Karpas-422 (cell line): ENCODE data around the gene LRP10. TPM values are rescaled to one million over a fixed set of nuclear protein-coding genes. Genes with fewer than 3 reads are reported as not detected.

Experiments
- DNase-seq: peaks from one replicate; pipeline ENCODE4 v3.0.0-alpha.2; 2015
- H2AFZ ChIP-seq: fragments of 200-600 bp; sonication (generic); 2 replicates; pipeline ENCODE4 v1.6.1; 2014; ENCODE audit warnings: antibody characterized with exemption, low read length, mixed read lengths
- H3K27ac ChIP-seq: fragments of 200-600 bp; sonication (generic); 2 replicates; pipeline ENCODE4 v1.5.1; 2014; ENCODE audit warnings: mild to moderate bottlenecking, low read length, moderate library complexity
- H3K27me3 ChIP-seq: fragments of 200-600 bp; sonication (generic); 2 replicates; pipeline ENCODE4 v1.6.1; 2014; ENCODE audit warnings: low read length, mixed read lengths
- H3K36me3 ChIP-seq: fragments of 200-600 bp; sonication (generic); 2 replicates; pipeline ENCODE4 v1.6.1; 2014; ENCODE audit warnings: low read length, mixed read lengths; ENCODE audit not compliant: insufficient read depth
- H3K4me1 ChIP-seq: fragments of 200-600 bp; sonication (generic); 2 replicates; pipeline ENCODE4 v1.6.1; 2014; ENCODE audit warnings: mild to moderate bottlenecking, low read length, mixed read lengths
- H3K4me2 ChIP-seq: fragments of 200-600 bp; sonication (generic); 2 replicates; pipeline ENCODE4 v1.6.1; 2014; ENCODE audit warnings: low read length, low read depth, mild to moderate bottlenecking; ENCODE audit not compliant: poor library complexity, severe bottlenecking
- H3K4me3 ChIP-seq: fragments of 200-600 bp; sonication (generic); 2 replicates; pipeline ENCODE4 v1.5.1; 2014; ENCODE audit warnings: mild to moderate bottlenecking, antibody characterized with exemption, low read length, mixed read lengths
- H3K79me2 ChIP-seq: fragments of 200-600 bp; sonication (generic); 2 replicates; pipeline ENCODE4 v1.6.1; 2014; ENCODE audit warnings: mild to moderate bottlenecking, low read length, mixed read lengths
- H3K9ac ChIP-seq: fragments of 200-600 bp; sonication (generic); 2 replicates; pipeline ENCODE4 v1.6.0; 2014; ENCODE audit warnings: low read length
- H3K9me2 ChIP-seq: fragments of 200-600 bp; sonication (generic), shearing (Covaris generic); replicated peaks from 2 replicates; pipeline ENCODE4 v1.6.0; 2014; ENCODE audit warnings: mild to moderate bottlenecking, low read length, moderate library complexity; ENCODE audit not compliant: insufficient read depth
- H3K9me3 ChIP-seq: fragments of 300-700, 200-600 bp; sonication (generic); 2 replicates; pipeline ENCODE4 v1.6.1; 2014; ENCODE audit warnings: low read length, mixed read lengths
- H4K20me1 ChIP-seq: fragments of 200-600 bp; sonication (generic); 2 replicates; pipeline ENCODE4 v1.6.1; 2014; ENCODE audit warnings: mild to moderate bottlenecking, antibody characterized with exemption, low read length, low read depth; ENCODE audit not compliant: insufficient read depth
- total RNA-seq: library from RNA; depleted of rRNA; stranded (reverse); fragments of >200 nt; shearing (Covaris generic); gene quantifications from 2 replicates; pipeline ENCODE4 v1.2.3, GENCODE V29; 2014; ENCODE audit warnings: low replicate concordance

Gene LRP10
- total RNA-seq, 1 experiment from 2014 or later = 43.1 TPM

DNA sequence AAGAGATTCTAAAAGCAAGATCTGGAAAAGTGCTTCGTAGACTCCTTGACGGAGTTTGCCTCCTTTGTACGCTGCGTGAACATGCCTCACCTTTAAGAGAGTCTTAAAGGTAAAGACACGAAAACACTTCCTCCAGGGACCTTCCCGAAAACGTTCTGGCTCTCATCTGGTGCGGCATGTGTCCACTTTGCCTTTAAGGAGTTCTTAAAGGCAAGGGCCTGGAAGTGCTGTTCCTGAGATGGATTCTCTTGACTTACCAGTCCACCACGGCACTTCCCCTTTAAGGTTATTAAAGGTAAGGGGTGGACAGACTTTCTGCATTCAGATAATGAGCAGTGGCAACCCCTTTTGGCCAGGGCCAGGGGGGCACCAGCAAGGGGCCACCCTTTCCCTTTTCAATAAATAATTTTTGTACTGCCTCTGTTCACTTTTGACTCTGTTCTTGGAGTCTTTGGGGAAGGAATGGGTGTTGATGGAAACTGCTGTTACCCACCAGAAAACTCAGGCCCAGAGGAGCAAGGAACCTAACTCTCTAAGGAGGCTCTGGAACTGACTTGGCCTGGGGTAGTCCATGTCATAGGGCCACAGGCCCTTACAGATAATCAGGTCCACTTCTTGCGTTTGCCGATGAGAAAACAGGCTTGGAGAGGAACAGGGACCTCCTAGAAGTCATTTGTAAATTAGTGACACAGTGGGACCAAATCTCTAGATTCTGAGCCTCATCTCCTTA is 15.9 kb downstream of the LRP10 start:
- H2AFZ ChIP-seq = peak overlapping the region; percentile 63; the same call in 1 of the 2 replicates
- peak; percentile 90 for DNase-seq
- H3K36me3 ChIP-seq = no peaks in the 10 kb centered on the region
- H3K9ac ChIP-seq = peak overlapping the region; percentile 68
- H3K9me2 ChIP-seq = no peaks in the 10 kb centered on the region
- H3K27ac ChIP-seq = peak overlapping the region; percentile 95
- peaks cover 4% of the 10 kb centered on the region; the same call in 1 of the 2 replicates for H3K27me3 ChIP-seq
- H3K9me3 ChIP-seq = no peaks in the 10 kb centered on the region
- H4K20me1 ChIP-seq = peaks cover 13% of the 10 kb centered on the region; the same call in 1 of the 2 replicates
- no peaks in the 10 kb centered on the region for H3K79me2 ChIP-seq
- peak overlapping the region; percentile 65 for H3K4me3 ChIP-seq
- H3K4me2 ChIP-seq = peak overlapping the region; percentile 88
- H3K4me1 ChIP-seq = peaks cover 83% of the 10 kb centered on the region

DNA sequence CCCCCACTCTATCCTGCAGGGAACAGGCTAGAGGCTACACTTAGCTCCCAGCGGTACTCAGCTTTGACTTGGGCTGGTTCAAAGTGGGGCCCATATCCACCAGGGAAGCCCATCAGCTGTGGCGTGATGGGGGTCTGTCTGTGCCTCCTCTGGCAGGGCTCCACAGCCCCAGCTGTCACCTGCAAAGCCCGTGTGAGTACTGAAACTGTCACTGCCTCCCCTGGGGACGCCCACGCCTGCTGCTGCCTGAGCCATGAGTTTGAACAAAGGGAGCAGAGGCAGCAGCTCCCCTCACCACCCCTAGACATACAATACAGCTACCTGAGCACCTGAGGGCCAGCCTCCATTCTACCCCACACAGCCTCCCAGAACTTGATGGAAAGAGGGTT is 16.4 kb downstream of the LRP10 start:
- Histone ChIP-seq H3K27me3 (peaks cover 4% of the 10 kb centered on the region; the same call in 1 of the 2 replicates), H3K9ac (peak overlapping the region; percentile 68), H4K20me1 (peaks cover 9% of the 10 kb centered on the region; the same call in 1 of the 2 replicates), H3K36me3 (no peaks in the 10 kb centered on the region), H3K9me3 (no peaks in the 10 kb centered on the region), H3K4me1 (peaks cover 83% of the 10 kb centered on the region), H2AFZ (no peak overlapping the region), H3K4me2 (peak overlapping the region; percentile 88), H3K4me3 (peak overlapping the region; percentile 65), H3K9me2 (no peaks in the 10 kb centered on the region), H3K79me2 (no peaks in the 10 kb centered on the region), H3K27ac (peak overlapping the region; percentile 95)
- peak; percentile 93 for DNase-seq

DNA sequence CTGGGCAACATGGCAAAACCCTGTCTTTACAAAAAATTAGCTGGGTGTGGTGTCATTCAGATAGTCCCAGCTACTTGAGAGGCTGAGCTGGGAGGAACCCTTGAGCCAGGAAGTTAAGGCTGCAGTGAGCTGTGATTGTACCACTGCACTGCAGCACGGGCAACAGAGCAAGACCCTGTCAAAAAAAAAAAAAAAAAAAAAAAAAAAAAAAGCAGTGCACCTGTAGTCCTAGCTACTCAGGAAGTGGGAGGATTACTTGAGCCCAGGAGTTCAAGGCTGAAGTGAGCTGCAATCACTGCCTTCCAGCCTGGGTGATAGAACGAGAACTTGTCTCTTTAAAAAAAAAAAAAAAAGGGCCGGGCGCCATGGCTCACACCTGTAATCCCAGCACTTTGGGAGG is 17.1 kb downstream of the LRP10 start:
- Histone ChIP-seq H4K20me1 (peaks cover 5% of the 10 kb centered on the region; the same call in 1 of the 2 replicates), H3K4me1 (peaks cover 84% of the 10 kb centered on the region), H3K36me3 (no peaks in the 10 kb centered on the region), H3K27ac (peak overlapping the region; percentile 95), H3K79me2 (no peaks in the 10 kb centered on the region), H3K4me2 (peak overlapping the region; percentile 88), H3K4me3 (peak overlapping the region; percentile 65; the same call in 1 of the 2 replicates), H3K9ac (peak overlapping the region; percentile 68), H3K9me2 (no peaks in the 10 kb centered on the region), H3K27me3 (peaks cover 4% of the 10 kb centered on the region; the same call in 1 of the 2 replicates), H3K9me3 (no peaks in the 10 kb centered on the region), H2AFZ (no peak overlapping the region)
- peak; percentile 90 for DNase-seq

DNA sequence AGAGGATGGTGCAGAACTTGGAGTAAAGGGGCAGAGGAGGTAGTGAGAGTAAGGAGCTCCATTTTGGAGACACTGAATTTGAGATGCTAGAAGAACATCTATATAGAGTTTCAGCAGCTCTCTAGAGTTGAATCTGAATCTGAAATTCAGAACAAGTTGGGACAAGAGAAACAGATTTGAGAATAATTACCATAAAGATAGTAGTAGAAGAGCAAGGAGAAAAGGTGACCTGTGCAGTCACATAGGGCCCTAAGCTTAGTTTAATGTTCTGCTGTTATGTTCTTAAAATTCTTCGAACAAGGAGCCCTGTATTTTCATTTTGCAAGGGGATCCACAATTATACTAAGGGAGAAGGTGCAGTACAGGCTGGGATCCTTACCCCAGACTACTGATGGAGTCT is 18.9 kb downstream of the LRP10 start:
- H3K4me3 ChIP-seq = no peak overlapping the region
- no peak overlapping the region for H3K9ac ChIP-seq
- H3K36me3 ChIP-seq = no peaks in the 10 kb centered on the region
- no peak overlapping the region for H2AFZ ChIP-seq
- no peak overlapping the region for H3K4me2 ChIP-seq
- H3K4me1 ChIP-seq = peaks cover 73% of the 10 kb centered on the region
- no peaks in the 10 kb centered on the region for H4K20me1 ChIP-seq
- DNase-seq = no peak
- H3K27ac ChIP-seq = no peak overlapping the region
- H3K27me3 ChIP-seq = peaks cover 4% of the 10 kb centered on the region; the same call in 1 of the 2 replicates
- H3K9me2 ChIP-seq = no peaks in the 10 kb centered on the region
- no peaks in the 10 kb centered on the region for H3K79me2 ChIP-seq
- H3K9me3 ChIP-seq = no peaks in the 10 kb centered on the region

DNA sequence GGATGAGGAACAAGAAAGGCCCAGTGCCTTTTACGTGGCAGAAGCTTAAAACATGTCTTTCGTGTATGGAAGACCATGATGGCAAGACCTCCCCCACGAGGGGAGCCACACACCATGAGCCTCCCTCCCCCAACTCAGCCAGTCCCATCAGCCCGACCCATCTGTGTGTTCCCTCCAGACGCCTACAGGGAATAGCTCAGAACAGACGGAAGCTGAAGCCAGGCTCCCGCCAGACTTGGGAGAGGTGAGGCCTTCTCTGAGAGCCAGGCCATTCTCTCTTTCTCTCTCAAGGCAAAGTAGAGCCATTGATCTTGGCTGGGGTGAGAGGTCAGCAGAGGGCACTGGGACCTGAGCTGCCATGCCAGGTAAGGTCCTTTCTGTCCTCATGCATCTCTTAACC is 20.9 kb downstream of the LRP10 start:
- Histone ChIP-seq H3K4me2 (peak overlapping the region; percentile 50), H3K27ac (no peak overlapping the region), H3K9me2 (no peaks in the 10 kb centered on the region), H3K4me3 (no peak overlapping the region), H3K36me3 (no peaks in the 10 kb centered on the region), H3K4me1 (peaks cover 52% of the 10 kb centered on the region), H3K9me3 (no peaks in the 10 kb centered on the region), H3K9ac (no peak overlapping the region), H3K79me2 (no peaks in the 10 kb centered on the region), H2AFZ (no peak overlapping the region), H3K27me3 (no peaks in the 10 kb centered on the region), H4K20me1 (no peaks in the 10 kb centered on the region)
- no peak for DNase-seq

DNA sequence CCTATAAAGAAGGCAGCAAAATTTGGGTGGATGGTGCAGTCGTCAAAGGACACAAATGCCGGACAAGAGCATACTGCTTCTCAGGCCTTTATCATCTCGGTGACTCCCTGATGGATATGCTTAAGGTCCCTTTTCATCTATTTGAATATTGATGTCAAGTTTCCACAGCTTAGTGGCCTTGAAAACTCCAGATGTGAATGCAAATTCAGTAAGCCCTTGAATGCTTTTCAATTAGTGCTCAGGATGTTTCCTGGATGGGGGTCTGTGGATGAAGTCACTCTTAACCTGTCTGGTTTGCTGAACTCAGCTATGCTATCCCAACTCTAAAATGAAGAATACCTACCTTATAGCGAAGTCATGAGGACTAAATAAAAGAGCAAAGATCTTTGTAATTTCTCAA is 22.2 kb downstream of the LRP10 start:
- Histone ChIP-seq H2AFZ (no peak overlapping the region), H3K9me3 (no peaks in the 10 kb centered on the region), H3K9ac (peak overlapping the region; percentile 33), H4K20me1 (no peaks in the 10 kb centered on the region), H3K27me3 (no peaks in the 10 kb centered on the region), H3K4me1 (peaks cover 40% of the 10 kb centered on the region), H3K36me3 (no peaks in the 10 kb centered on the region), H3K4me2 (peak overlapping the region; percentile 50), H3K9me2 (no peaks in the 10 kb centered on the region), H3K79me2 (no peaks in the 10 kb centered on the region), H3K27ac (peak overlapping the region; percentile 38), H3K4me3 (peak overlapping the region; percentile 12; the same call in 1 of the 2 replicates)
- peak; percentile 85 for DNase-seq

DNA sequence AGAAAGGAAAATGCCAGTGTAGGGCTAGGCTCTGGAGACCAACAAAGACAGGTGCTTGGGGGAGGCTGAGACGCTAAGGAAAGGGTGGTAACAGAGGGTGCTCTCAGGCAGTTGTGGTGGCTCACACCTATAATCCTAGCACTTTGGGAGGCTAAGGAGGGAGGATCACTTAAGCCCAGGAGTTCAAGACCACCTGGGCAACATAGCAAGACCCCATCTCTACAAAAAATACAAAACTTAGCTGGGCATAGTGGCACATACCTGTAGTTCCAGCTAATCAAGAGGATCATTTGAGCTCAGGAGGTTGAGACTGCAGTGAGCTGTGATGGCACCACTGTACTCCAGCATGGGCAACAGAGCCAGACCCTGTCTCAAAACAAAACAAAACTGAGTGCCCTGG is 23.9 kb downstream of the LRP10 start:
- Histone ChIP-seq H3K4me1 (peaks cover 28% of the 10 kb centered on the region), H3K36me3 (no peaks in the 10 kb centered on the region), H3K4me3 (no peak overlapping the region), H2AFZ (no peak overlapping the region), H4K20me1 (no peaks in the 10 kb centered on the region; the same call in 1 of the 2 replicates), H3K4me2 (no peak overlapping the region), H3K27ac (no peak overlapping the region), H3K27me3 (no peaks in the 10 kb centered on the region), H3K9me2 (no peaks in the 10 kb centered on the region), H3K79me2 (no peaks in the 10 kb centered on the region), H3K9ac (no peak overlapping the region), H3K9me3 (no peaks in the 10 kb centered on the region)
- no peak for DNase-seq

DNA sequence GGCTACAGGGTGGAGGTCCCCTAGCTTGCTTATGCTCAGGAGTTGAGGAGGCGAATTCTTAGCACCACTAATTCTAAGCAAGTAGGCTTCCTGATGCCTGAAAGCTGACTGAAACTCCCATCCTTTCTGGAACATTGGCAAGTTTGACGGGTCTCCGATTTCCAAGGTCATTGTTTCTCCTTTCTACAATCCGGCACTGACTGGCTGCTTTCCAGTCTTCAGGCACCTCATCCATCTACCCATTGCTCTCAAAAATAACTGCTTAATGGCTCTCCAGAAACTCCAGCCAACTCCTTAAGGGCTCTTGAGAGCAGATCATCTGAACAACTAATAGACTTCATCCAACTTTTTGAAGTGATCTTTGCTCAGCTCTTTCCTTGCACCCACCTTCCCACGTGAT is 24.8 kb downstream of the LRP10 start:
- no peak overlapping the region for H3K9ac ChIP-seq
- no peaks in the 10 kb centered on the region for H3K79me2 ChIP-seq

More for the DNA sequence above, 24.8 kb downstream of the LRP10 start:
- H3K4me3 ChIP-seq = no peak overlapping the region
- H2AFZ ChIP-seq = no peak overlapping the region
- no peak for DNase-seq
- no peaks in the 10 kb centered on the region; the same call in 1 of the 2 replicates for H4K20me1 ChIP-seq
- H3K36me3 ChIP-seq = 0 out of 2 replicates have a peak, but pooled peaks cover 6% of the 10 kb centered on the region
- H3K4me1 ChIP-seq = peaks cover 25% of the 10 kb centered on the region
- H3K27me3 ChIP-seq = no peaks in the 10 kb centered on the region
- no peaks in the 10 kb centered on the region for H3K9me3 ChIP-seq
- H3K9me2 ChIP-seq = no peaks in the 10 kb centered on the region
- H3K4me2 ChIP-seq = no peak overlapping the region
- H3K27ac ChIP-seq = no peak overlapping the region
